GM18858 (cell line): ENCODE data around the gene TENT5A.
A peak's percentile ranks its signal among the peaks of the same experiment; 100 is the strongest.
"Not testable (repeated sequence)": the region's sequence is repeated elsewhere in the genome, so short reads cannot be mapped to it uniquely, and the experiment has no call there.

ENCODE experiments used
- ATAC-seq: cut with Tn5 transposase; IDR thresholded peaks from one replicate; pipeline ENCODE4 v1.9.1; 2021; ENCODE audit not compliant: unreplicated experiment

Gene TENT5A

DNA sequence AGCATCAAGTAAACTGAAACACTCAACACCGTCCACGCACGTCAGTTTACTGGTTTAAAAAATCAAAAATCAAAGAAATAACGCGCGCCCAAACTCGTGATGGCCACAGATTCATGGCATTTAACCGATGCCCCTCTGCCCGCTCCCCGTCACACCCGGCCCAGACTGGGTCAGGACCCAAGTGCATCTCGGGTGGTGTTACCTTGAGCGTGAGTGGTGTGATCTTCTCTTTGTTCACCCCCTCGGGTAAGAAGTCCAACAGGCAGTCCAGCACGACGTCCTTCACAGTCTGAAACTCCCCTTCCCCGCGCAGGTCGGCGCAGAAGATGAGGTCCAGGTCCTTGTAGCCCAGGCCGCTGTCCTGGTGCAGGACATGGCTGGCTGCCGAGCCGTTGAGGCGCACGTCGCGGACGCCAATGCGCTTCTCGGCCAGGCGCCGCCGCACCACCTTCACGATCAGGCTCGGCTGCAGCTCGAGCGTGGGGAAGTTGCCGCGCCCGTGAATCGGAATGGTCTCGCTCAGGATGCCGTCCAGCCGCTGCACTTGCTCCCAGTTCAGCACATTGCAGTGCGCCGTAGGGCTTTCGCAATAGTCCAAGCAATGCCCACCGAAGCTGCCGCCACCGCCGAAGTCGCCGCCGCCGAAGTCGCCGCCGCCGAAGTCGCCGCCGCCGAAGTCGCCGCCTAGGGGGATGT lies 945 bp downstream of the TENT5A start:
- no peak for ATAC-seq

DNA sequence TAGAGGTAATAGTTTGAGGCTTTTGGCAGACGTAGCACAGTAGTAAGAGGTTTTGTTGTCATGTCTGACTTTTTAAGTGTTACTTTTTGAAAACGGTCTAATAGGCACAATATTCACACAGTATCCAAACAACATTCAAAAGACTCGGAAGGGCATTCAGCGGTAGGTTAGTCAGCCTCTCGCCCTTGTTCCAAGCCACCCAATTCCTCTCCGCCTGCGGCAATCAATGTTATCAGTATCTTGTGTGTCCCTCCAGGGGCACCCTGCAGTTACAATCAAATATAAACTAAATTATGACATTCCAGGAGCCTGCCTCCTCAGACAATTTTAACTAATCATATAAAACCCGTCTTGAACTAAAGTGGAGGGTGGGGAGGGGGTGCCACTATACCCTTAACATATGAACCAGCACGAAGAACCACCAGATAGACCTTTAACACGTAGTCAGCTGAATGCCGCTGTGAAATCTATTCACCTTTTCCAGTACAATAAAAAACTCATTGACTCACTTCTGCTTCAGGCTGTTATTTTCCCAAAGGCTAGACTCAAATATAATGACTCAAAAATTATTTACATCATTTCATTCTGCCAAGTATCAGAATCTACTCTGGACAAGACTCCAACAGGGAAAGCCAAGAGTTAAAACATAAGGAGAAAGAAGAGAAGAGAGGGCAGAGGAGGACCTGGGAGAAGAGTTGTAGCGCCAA lies 1.6 kb downstream of the TENT5A start:
- no peak for ATAC-seq

DNA sequence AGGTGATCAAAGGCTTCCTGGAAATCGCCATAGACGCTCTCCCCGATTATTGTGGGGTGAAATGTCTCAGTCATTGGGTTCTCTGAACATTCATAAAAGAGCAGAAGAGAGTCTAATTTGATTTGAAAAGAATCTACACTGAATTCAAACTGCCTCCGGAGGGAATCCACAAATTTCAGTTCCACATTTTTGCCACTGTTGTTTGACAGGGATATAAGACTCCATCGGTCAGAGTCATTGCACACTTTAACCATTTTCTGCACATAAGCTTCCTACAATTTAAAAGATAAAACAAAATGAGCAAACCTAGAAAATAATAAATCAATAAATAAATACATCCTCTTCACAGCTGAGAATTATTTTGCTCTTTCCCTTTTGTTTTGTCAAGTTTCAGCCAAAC lies 2.3 kb downstream of the TENT5A start:
- ATAC-seq, result no peak

- no peak for ATAC-seq
These were observed 2.8 kb downstream of the TENT5A start for GRCh38 chr6:81749707-81750106.

DNA sequence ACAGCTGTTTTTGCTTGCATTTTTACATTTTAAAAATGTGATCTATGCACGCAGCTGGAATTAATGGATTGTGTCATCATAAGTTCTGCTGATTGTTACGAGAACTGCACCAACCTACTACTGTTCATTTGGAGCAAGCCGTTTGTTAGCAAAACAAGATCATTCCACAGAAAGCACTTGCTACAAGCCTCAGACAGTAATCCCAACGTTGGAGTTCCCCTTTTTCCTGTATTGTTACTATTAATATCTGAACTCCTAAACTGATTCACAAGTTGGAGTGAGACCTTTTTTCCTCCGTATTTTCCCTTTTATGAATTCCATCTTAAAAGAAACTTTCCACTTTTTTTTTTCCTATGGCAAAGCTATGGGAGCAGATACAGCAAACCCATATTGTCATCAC lies 3.5 kb downstream of the TENT5A start:
- ATAC-seq, result no peak

DNA sequence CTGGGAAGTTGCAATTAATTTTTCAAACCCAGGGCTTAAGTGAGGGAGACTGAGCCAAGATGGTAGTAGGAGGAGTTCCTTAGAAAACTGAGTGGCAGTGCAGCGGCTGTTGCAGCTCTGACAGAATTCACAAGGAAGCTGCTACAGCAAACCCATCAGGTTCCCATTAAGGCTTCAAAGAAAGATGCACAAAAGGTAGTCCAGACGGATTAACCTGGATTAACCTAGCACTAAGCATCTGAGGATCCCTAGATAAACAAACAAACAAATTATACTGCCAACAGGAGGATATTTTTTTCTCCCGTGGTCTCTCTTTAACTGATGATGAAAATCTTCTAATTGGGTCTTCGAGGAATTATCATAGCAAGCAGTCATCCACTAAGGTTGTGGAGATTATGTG lies 5.2 kb downstream of the TENT5A start:
- ATAC-seq, result no peak

GRCh38 chr6:81744131-81744530 lies 8.3 kb downstream of the TENT5A start:
- no peak for ATAC-seq

DNA sequence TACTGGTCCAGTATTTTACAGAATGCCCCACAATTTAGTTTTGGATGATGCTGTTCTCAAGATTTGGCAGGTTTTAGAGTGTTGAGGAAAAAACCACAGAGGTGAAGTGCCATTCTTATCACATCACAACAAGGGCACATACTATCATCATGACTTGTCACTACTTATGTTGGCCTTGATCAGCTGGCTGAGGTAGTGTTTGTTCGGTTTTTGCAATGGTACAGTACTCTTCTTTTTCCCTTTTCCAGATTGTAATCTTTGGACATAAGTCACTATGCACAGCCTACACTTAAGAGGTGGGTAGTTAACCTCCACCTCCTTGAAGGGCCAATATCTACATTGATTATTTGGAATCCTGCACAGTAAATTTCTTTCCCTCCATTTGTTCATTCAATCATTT lies 8.8 kb downstream of the TENT5A start:
- ATAC-seq, result no peak

DNA sequence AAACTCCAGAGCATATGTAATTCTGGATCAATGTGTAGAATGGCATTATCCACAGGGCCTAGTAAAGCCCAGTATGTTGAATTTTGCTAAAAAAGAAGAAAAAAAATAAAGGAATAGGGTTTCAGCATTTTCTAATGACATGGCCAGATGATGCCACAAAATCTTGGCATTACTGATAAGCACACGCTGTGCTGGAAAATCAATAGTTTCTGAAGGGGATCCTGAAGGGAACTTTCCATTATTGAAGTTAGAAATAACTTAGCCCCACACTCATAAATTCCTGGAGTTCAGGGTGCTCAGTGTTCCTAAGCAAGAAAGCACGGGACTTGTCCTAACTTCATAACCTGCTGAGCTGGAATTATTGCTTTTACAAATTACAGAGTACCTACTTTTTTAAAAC lies 10.8 kb downstream of the TENT5A start:
- ATAC-seq, result no peak

- not testable (repeated sequence) for ATAC-seq
These were observed 11.9 kb downstream of the TENT5A start for GRCh38 chr6:81740591-81740990.

- no peak for ATAC-seq
These were observed 13.0 kb downstream of the TENT5A start for GRCh38 chr6:81739230-81740195.

DNA sequence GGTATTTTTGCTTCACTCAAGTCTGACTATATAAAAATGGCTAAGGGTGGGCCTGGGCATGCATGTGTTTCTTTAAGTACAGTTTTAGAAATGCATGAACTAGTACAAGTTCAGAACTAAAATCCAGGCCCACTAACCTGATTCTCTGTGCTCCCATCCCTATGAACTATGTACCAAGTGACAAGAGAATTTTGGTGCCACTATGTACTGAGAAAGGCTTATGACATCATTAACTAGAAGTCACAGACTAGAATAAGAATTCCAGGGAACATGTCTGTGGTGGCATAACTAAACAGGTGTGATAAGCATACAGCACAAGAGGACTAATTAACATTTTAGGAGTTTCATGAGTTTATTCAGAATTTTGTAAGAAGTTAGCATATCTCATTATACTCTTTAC lies 16.1 kb downstream of the TENT5A start:
- ATAC-seq, result no peak

DNA sequence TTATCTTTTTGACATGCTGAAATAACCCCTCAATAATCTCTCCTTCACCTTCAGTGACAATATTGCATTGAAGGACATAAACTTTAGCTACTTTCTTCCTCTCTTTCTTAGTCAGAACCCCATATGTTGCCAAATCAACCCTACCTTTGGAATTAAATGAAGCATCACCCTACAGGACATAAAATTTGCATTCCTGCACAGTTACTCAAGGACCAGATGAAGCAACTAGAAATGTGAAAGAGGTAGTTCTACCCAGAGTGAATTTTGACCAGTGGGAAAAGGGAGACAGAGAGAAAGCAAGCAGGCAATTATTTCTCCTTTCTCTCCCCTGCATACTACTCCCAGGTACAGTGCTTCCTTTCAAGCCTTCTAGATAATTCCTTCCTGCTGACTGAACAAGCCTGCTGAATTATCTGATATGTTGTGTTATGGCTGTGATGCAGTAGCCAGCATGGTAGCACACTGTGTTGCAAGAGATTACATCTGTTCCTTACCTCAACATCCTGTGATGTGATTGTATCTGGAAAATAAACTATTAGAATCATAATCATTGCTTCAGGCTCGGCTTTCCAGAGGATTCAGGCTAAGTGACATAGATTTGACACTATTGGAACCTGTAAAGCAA lies 16.6 kb downstream of the TENT5A start:
- ATAC-seq, result no peak

- ATAC-seq, result no peak
These were observed 17.9 kb downstream of the TENT5A start for GRCh38 chr6:81734500-81735150.

DNA sequence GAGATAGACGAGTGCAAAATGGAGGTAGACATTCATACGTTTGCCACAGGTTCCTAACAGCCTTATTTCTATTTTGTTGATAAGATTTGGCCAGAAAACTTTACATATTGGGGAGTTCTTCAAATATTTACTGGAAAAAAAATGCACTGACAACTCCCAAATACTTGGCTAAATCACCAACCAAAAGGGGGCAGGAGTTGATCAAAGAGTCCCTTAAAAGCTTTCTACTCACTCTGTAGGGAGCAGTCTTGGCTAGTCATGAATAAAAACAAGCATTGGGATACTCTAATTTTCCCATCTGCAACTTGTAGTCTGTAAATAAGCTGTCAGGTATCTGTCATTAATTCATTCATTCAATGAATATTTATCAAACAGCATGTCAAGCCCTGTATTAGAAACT lies 18.4 kb downstream of the TENT5A start:
- ATAC-seq, result no peak

DNA sequence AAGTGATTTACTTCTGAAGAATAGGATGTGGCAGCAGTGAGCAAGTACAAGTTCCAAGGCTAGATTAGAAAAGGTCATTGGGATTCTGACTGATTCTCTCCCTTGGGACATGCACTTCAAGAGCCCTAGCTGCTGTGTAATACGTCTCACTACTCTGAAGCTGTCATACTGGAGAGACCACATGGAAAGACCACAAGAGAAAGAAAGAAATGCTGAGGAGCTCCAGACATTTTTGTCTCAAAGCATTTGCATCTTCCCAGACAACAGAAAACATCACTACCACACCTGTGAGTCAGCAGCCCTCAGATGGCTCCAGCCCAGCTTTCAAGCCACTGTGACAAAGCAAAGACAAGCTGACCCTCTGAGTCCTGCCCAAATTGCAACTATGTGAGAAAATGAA lies 20.7 kb downstream of the TENT5A start:
- no peak for ATAC-seq

GRCh38 chr6:81727876-81728517 lies 24.5 kb downstream of the TENT5A start:
- peak; percentile 62 for ATAC-seq

- no peak for ATAC-seq
These were observed 27.4 kb downstream of the TENT5A start for GRCh38 chr6:81725127-81725526.

DNA sequence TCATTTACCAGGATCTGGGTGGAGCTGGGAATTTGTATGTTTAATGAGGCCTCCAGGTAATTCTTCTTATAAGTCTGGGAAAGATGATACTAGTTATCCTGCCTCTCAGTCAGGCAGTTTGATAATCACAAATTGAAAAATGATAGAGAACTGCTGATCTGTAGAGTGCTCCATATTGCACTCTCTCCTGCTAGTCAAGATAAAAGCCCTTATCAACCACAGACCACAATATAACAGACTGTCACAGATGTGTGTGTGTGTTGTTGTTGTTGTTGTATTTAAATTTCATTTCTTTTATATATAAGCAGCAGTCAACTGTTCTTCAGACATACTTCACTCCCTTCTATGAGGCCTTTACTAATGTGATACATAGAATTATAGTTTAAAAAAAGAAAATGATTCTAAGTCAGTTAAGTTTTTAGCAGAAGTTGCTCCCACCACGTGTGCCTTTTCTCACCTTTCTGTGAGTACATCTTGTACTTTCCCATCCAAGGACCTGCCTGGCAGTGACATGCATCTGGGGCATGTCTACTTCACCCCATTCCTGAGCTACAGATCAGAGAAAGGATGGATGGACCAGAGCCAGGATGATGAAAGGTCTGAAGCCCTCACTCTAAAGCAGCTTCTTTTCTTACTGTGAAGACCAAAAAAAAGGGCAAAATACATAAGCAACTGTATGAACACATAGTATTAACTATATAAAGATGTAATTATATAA lies 29.8 kb downstream of the TENT5A start:
- no peak for ATAC-seq

DNA sequence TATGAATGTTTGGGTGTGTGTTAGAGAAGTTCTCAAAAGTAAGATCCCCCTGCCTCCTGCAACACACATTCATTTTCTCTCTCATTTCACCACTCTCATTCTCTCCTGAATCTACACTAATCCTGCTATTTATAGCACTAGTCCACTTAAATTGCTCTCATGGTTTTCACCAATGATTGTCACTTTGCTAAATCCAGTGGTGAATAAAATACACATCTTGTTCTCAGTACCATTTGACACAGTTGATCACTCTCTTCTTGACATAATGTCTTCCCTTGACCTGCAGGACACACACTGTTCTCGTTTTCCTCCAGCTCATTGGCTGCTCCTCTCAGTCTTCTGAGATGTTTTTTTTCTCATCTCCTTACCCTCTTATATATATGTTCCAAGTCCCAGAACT lies 32.1 kb downstream of the TENT5A start:
- no peak for ATAC-seq
